Activated CD4-positive, alpha-beta T cell treated with anti-CD3 and anti-CD28 coated beads, Interleukin-2, amount 50 U/mL, for 1 hour (primary cell): ENCODE data around the gene KCP.

ENCODE experiments used
- DNase-seq: peaks from one replicate; pipeline ENCODE4 v3.0.0-alpha.2; 2020

KCP gene

GRCh38 chr7:128852537-128853254 is 57.8 kb downstream of the KCP start:
- no peak for DNase-seq

GRCh38 chr7:128849804-128850490 is 60.6 kb downstream of the KCP start:
- DNase-seq, result no peak

- no peak for DNase-seq
These were observed 61.4 kb downstream of the KCP start for GRCh38 chr7:128849156-128849515.

GRCh38 chr7:128848289-128849155 is 62.0 kb downstream of the KCP start:
- no peak for DNase-seq

- no peak for DNase-seq
These were observed 62.7 kb downstream of the KCP start for GRCh38 chr7:128847721-128848211.

GRCh38 chr7:128846781-128847444 is 63.6 kb downstream of the KCP start:
- DNase-seq, result no peak

- DNase-seq, result no peak
These were observed 64.5 kb downstream of the KCP start for GRCh38 chr7:128845987-128846386.

GRCh38 chr7:128845475-128845874 is 65.0 kb downstream of the KCP start:
- no peak for DNase-seq

- DNase-seq, result no peak
These were observed 65.7 kb downstream of the KCP start for GRCh38 chr7:128844777-128845311.

- no peak for DNase-seq
These were observed 66.4 kb downstream of the KCP start for GRCh38 chr7:128843938-128844621.

- no peak for DNase-seq
These were observed 67.6 kb downstream of the KCP start for GRCh38 chr7:128842674-128843641.

GRCh38 chr7:128841921-128842673 is 68.4 kb downstream of the KCP start:
- peak; percentile 50 for DNase-seq

- no peak for DNase-seq
These were observed 69.3 kb downstream of the KCP start for GRCh38 chr7:128841171-128841690.

- no peak for DNase-seq
These were observed 70.0 kb downstream of the KCP start for GRCh38 chr7:128840326-128841170.

- no peak for DNase-seq
These were observed 70.7 kb downstream of the KCP start for GRCh38 chr7:128839751-128840177.

- DNase-seq, result no peak
These were observed 71.4 kb downstream of the KCP start for GRCh38 chr7:128838981-128839731.

GRCh38 chr7:128838109-128838779 is 72.3 kb downstream of the KCP start:
- DNase-seq, result no peak
